Right lobe of liver (tissue), 4 donors: ENCODE results near the gene ARL4A.
"Not testable (repeated sequence)": the region's sequence is repeated elsewhere in the genome, so short reads cannot be mapped to it uniquely, and the experiment has no call there.

Experiments used
- POLR2A ChIP-seq: fragments of 450-650 bp; IDR thresholded peaks from one replicate; pipeline ENCODE4 v1.6.1; 2017; ENCODE audit warnings: antibody characterized with exemption, mild to moderate bottlenecking
- TF ChIP-seq, protein P1 (sequence below), 4 donors: fragments of 200-600 bp in 3 of 4; fragments of 450-650 bp in 1 of 4; IDR thresholded peaks; one replicate each; pipeline versions ENCODE4 v1.5.1 to v1.8.0; 2016 to 2022; ENCODE audit warnings: antibody characterized with exemption in 4 of 4, mild to moderate bottlenecking in 2 of 4
- donor health status: DM: no; HTN: no; CAD: no.
- donor health status: DM: no; HTN: no; CAD: no.
- donor health status: DM: no; HTN: yes; CAD: no.

DNA sequence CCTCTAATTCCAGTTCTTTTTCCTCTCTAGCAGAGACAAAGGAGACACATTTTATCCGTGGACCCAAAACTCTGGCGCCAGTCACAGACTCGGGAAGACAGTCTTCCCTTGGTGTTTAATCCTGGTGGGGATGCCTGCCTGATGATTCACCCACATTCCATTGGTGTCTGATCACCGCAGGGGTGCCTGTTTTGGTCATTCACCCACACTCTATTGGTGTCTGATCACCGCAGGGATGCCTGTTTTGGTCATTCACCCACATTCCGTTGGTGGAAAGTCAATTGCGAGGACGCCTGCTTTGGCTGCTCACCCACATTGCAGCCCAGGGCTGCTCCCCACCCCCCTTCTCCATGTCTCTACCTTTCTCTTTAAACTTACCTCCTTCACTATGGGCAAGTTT, 27.0 kb upstream of the ARL4A start:
- TF ChIP-seq, protein P1, sequence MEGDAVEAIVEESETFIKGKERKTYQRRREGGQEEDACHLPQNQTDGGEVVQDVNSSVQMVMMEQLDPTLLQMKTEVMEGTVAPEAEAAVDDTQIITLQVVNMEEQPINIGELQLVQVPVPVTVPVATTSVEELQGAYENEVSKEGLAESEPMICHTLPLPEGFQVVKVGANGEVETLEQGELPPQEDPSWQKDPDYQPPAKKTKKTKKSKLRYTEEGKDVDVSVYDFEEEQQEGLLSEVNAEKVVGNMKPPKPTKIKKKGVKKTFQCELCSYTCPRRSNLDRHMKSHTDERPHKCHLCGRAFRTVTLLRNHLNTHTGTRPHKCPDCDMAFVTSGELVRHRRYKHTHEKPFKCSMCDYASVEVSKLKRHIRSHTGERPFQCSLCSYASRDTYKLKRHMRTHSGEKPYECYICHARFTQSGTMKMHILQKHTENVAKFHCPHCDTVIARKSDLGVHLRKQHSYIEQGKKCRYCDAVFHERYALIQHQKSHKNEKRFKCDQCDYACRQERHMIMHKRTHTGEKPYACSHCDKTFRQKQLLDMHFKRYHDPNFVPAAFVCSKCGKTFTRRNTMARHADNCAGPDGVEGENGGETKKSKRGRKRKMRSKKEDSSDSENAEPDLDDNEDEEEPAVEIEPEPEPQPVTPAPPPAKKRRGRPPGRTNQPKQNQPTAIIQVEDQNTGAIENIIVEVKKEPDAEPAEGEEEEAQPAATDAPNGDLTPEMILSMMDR (IDR thresholded peaks at IDR 0.05), result not testable (repeated sequence)
- not testable (repeated sequence) for TF ChIP-seq POLR2A
